ENCODE data around the gene CPNE7. TPM values are rescaled to one million over a fixed set of nuclear protein-coding genes. Genes with fewer than 3 reads are reported as not detected.

Gene CPNE7
- total and polyA plus RNA-seq, 2 of the 13 experiments (the other 11 are each of a cell fraction or from before 2014, with no cell fraction given), result 0.59 TPM; not detected in 1

GRCh38 chr16:89581045-89581695, 5.6 kb downstream of the CPNE7 start (continued):
- TF ChIP-seq, protein P1, sequence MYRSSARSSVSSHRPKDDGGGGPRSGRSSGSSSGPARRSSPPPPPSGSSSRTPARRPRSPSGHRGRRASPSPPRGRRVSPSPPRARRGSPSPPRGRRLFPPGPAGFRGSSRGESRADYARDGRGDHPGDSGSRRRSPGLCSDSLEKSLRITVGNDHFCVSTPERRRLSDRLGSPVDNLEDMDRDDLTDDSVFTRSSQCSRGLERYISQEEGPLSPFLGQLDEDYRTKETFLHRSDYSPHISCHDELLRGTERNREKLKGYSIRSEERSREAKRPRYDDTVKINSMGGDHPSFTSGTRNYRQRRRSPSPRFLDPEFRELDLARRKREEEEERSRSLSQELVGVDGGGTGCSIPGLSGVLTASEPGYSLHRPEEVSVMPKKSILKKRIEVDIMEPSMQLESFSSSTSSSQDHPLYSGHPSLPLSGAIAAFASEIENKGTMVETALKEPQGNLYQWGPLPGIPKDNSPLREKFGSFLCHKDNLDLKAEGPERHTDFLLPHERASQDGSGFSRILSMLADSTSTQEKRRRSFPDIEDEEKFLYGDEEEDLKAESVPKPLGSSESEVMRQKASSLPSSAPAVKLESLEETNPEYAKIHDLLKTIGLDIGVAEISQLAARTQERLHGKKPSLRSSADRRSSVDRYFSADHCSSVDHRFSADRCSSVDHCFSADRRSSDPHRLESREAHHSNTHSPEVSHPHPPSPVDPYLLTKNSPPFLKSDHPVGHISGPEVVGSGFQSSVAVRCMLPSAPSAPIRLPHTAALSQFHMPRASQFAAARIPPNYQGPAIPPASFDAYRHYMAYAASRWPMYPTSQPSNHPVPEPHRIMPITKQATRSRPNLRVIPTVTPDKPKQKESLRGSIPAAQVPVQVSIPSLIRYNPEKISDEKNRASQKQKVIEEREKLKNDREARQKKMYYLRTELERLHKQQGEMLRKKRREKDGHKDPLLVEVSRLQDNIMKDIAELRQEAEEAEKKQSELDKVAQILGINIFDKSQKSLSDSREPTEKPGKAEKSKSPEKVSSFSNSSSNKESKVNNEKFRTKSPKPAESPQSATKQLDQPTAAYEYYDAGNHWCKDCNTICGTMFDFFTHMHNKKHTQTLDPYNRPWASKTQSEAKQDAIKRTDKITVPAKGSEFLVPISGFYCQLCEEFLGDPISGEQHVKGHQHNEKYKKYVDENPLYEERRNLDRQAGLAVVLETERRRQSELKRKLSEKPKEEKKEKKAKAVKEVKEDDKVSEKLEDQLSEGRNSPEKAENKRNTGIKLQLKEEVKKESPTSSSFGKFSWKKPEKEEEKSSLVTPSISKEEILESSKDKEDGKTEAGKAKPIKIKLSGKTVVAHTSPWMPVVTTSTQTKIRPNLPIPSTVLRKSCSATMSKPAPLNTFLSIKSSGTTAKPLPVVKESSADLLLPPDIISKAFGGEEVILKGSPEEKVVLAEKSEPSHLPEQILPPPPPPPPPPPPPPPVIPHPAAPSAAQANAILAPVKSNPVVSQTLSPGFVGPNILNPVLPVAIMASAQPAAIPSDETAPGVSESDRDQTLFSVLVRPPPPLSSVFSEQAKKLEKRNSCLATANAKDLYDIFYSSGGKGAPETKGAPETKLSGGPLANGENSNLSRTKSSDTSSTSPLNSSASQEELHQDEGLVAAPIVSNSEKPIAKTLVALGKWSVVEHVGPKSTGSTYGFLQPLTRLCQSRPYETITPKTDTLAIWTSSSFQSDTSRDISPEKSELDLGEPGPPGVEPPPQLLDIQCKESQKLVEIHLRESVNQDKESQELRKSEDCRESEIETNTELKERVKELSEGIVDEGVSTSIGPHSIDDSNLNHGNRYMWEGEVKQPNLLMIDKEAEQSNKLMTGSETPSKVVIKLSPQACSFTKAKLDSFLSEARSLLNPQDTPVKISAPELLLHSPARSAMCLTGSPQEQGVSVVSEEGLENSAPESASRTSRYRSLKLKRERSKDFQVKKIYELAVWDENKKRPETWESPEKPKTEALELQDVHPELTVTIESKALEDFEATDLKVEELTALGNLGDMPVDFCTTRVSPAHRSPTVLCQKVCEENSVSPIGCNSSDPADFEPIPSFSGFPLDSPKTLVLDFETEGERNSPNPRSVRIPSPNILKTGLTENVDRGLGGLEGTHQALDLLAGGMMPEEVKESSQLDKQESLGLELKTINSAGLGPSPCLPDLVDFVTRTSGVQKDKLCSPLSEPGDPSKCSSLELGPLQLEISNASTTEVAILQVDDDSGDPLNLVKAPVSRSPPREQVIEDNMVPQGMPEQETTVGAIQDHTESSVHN (CRISPR knock-in tag; IDR thresholded peaks at IDR 0.05), result no peak
- TF ChIP-seq ZNF616 (CRISPR knock-in tag; IDR thresholded peaks at IDR 0.05; ENCODE audit: low read depth), result no peak
- no peak for TF ChIP-seq ZNF546 (CRISPR knock-in tag; conservative IDR thresholded peaks at IDR 0.05)
- TF ChIP-seq, protein P2, sequence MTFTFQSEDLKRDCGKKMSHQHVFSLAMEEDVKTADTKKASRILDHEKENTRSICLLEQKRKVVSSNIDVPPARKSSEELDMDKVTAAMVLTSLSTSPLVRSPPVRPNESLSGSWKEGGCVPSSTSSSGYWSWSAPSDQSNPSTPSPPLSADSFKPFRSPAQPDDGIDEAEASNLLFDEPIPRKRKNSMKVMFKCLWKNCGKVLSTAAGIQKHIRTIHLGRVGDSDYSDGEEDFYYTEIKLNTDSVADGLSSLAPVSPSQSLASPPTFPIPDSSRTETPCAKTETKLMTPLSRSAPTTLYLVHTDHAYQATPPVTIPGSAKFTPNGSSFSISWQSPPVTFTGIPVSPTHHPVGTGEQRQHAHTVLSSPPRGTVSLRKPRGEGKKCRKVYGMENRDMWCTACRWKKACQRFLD (CRISPR knock-in tag; IDR thresholded peaks at IDR 0.05; ENCODE audit: borderline replicate concordance), result no peak
- TF ChIP-seq ZNF264 (CRISPR knock-in tag; IDR thresholded peaks at IDR 0.05), result no peak
- TF ChIP-seq NR1H2 (CRISPR knock-in tag; IDR thresholded peaks at IDR 0.05; ENCODE audit: borderline replicate concordance, low read depth), result no peak
- 0 out of 2 replicates have a peak, but pooled peaks have one; percentile 57 for TF ChIP-seq JUN (CRISPR knock-in tag; IDR thresholded peaks at IDR 0.05)
- TF ChIP-seq, protein P3, sequence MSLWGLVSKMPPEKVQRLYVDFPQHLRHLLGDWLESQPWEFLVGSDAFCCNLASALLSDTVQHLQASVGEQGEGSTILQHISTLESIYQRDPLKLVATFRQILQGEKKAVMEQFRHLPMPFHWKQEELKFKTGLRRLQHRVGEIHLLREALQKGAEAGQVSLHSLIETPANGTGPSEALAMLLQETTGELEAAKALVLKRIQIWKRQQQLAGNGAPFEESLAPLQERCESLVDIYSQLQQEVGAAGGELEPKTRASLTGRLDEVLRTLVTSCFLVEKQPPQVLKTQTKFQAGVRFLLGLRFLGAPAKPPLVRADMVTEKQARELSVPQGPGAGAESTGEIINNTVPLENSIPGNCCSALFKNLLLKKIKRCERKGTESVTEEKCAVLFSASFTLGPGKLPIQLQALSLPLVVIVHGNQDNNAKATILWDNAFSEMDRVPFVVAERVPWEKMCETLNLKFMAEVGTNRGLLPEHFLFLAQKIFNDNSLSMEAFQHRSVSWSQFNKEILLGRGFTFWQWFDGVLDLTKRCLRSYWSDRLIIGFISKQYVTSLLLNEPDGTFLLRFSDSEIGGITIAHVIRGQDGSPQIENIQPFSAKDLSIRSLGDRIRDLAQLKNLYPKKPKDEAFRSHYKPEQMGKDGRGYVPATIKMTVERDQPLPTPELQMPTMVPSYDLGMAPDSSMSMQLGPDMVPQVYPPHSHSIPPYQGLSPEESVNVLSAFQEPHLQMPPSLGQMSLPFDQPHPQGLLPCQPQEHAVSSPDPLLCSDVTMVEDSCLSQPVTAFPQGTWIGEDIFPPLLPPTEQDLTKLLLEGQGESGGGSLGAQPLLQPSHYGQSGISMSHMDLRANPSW (CRISPR knock-in tag; IDR thresholded peaks at IDR 0.05; ENCODE audit: borderline replicate concordance), result no peak
- TF ChIP-seq RFX5 (IDR thresholded peaks at IDR 0.05; ENCODE audit: low read depth, low read length), result no peak
- TF ChIP-seq, protein P4, sequence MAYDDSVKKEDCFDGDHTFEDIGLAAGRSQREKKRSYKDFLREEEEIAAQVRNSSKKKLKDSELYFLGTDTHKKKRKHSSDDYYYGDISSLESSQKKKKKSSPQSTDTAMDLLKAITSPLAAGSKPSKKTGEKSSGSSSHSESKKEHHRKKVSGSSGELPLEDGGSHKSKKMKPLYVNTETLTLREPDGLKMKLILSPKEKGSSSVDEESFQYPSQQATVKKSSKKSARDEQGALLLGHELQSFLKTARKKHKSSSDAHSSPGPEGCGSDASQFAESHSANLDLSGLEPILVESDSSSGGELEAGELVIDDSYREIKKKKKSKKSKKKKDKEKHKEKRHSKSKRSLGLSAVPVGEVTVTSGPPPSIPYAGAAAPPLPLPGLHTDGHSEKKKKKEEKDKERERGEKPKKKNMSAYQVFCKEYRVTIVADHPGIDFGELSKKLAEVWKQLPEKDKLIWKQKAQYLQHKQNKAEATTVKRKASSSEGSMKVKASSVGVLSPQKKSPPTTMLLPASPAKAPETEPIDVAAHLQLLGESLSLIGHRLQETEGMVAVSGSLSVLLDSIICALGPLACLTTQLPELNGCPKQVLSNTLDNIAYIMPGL (CRISPR knock-in tag; IDR thresholded peaks at IDR 0.05; ENCODE audit: borderline replicate concordance in 1 of 2, low read depth in 1 of 2), result no peak
- 0 out of 2 replicates have a peak, but pooled peaks have one; percentile 14 for TF ChIP-seq ZNF691 (CRISPR knock-in tag; IDR thresholded peaks at IDR 0.05; ENCODE audit: borderline replicate concordance, low read depth)
- no peak for TF ChIP-seq SRSF9 (IDR thresholded peaks at IDR 0.05; ENCODE audit: borderline replicate concordance, insufficient read depth, low read depth, low read length, poor library complexity, severe bottlenecking)

Measured in HepG2 (cell line).